HCEC 1CT (cell line): ENCODE data around the gene UHMK1.
"Not testable (repeated sequence)": the region's sequence is repeated elsewhere in the genome, so short reads cannot be mapped to it uniquely, and the experiment has no call there.

ENCODE experiments used
- DNase-seq: peaks from one replicate; pipeline ENCODE4 v3.0.0-alpha.2; 2017

The UHMK1 gene, protein sequence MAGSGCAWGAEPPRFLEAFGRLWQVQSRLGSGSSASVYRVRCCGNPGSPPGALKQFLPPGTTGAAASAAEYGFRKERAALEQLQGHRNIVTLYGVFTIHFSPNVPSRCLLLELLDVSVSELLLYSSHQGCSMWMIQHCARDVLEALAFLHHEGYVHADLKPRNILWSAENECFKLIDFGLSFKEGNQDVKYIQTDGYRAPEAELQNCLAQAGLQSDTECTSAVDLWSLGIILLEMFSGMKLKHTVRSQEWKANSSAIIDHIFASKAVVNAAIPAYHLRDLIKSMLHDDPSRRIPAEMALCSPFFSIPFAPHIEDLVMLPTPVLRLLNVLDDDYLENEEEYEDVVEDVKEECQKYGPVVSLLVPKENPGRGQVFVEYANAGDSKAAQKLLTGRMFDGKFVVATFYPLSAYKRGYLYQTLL

DNA sequence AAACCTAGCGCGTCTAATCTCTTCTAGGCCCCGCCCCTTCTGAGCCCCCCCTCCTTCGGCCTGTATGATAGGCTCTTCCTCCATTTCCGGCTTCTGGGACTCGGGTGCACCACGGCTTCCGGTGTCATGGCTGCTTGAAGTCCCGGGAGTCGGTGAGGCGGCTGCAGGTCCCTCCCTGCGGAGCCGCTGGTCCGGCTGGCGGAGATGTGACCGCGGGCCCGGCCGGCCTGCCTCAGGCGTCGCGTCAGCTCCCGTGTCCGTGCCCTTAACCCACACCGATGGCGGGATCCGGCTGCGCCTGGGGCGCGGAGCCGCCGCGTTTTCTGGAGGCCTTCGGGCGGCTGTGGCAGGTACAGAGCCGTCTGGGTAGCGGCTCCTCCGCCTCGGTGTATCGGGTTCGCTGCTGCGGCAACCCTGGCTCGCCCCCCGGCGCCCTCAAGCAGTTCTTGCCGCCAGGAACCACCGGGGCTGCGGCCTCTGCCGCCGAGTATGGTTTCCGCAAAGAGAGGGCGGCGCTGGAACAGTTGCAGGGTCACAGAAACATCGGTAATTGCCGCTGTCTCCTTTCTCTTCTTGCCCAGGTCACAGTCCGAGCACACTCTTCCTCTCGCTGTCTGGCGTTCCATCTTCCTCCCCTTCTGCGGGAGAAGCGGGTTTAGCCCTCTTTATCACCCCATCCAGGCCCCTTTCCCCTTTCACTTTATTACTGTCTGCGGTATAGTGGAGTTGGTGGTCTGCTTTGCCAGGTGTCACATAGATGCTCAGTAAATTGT is at the start of gene UHMK1:
Gene UHMK1, plus strand, starts transcription at position 96 of the 773 bp plus-strand sequence. Its CDS starts 183 bp downstream, at position 279.
- DNase-seq, result peak; percentile 89

DNA sequence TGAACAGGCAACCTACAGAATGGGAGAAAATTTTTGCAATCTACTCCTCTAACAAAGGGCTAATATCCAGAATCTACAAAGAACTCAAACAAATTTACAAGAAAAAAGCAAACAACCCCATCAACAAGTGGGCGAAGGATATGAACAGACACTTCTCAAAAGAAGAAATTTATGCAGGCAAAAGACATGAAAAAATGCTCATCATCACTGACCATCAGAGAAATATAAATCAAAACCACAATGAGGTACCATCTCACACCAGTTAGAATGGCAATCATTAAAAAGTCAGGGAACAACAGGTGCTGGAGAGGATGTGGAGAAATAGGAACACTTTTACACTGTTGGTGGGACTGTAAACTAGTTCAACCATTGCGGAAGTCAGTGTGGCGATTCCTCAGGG is 43.3 kb upstream of the UHMK1 start:
- not testable (repeated sequence) for DNase-seq

- no peak for DNase-seq
Measured at GRCh38 chr1:162456323-162456722, 41.3 kb upstream of the UHMK1 start.

DNA sequence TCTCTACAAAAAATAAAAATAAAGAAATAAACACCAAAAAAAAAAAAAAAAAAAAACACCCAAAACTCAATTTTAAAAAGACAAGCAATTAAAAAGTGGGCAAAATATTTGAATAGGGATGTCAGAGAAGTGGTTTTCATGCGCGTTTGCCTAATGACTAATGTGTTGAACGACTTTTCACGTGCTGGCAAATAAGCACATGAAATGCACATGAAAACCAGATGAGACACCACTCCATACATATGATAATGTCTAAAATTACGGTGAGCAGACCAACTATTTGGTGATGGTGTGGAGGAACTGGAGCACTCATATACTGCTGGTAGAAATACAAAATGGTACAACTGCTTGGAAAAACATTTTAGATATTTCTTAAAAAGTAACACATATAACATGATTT is 39.4 kb upstream of the UHMK1 start:
- peak; percentile 22 for DNase-seq

- not testable (repeated sequence) for DNase-seq
Measured at GRCh38 chr1:162462425-162462824, 35.2 kb upstream of the UHMK1 start.

GRCh38 chr1:162463021-162463420 is 34.6 kb upstream of the UHMK1 start:
- DNase-seq, result no peak

DNA sequence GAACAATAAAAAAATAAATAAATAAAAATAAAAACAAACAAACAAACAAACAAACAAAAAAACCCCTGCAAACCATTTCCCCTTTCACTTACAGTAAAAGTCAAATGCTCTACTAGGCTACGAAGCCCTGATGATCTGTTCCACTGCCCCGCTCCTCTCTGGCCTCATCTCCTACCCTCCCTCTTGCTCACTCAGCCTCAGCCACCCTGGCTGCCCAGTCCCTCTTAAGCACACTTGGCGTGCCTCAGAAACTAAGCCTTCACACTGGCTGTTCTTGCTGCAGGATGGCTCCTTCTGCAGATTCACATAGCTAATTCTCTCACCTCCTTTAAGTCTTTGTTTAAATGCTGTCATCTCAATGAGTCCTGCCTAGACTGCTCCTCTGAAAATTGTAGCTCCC is 30.8 kb upstream of the UHMK1 start:
- no peak for DNase-seq

GRCh38 chr1:162470216-162470615 is 27.4 kb upstream of the UHMK1 start:
- no peak for DNase-seq

DNA sequence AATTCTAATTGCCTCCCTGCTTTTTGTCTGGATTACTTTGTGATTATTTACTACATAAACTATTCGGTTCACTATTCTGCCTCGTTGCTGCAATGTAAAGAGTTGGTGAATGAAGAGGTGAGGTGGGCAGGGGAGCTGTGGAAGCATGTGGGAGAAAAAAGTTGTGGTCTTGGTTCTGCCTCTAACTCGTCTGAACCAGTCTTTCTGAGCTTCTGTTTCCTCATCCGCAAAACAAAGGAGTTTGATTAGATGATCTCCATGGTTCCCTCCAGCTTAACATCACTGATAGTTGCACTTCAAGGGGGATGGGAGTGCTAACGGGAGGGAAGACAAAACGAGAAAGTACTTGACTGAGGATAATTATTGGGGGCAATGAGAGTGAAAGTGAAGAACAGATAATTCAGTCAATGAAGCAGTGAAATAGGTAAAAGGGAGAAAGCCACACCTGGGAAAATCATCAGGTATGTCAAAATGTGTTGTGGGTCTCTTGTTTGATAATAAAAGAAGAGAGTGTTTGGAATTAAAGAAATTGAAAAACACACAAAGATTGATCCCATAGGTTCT is 26.2 kb upstream of the UHMK1 start:
- DNase-seq, result no peak

DNA sequence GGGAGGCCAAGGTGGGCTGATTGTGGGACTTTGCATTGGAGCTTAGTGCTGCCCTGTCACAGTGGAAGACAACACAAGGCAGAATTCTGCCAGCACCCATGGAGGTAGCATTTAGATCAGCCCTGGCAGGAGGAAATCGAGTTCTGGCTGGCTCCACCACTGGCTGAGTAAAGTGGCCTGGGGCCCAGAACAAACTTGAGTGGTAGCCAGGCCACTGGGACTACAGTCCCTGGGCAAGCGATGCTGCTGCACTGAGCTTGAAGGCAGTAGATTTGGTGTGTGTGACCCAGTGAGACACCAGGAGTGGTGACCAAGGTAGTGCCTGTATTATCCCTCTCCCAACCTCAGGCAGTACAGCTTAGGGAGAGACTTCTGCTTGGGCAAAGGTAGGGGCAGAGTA is 22.5 kb upstream of the UHMK1 start:
- no peak for DNase-seq

GRCh38 chr1:162475539-162476185 is 22.0 kb upstream of the UHMK1 start:
- no peak for DNase-seq

- DNase-seq, result no peak
Measured at GRCh38 chr1:162476620-162477019, 21.0 kb upstream of the UHMK1 start.

- peak; percentile 39 for DNase-seq
Measured at GRCh38 chr1:162485236-162485635, 12.4 kb upstream of the UHMK1 start.

GRCh38 chr1:162487241-162487640 is 10.4 kb upstream of the UHMK1 start:
- no peak for DNase-seq

DNA sequence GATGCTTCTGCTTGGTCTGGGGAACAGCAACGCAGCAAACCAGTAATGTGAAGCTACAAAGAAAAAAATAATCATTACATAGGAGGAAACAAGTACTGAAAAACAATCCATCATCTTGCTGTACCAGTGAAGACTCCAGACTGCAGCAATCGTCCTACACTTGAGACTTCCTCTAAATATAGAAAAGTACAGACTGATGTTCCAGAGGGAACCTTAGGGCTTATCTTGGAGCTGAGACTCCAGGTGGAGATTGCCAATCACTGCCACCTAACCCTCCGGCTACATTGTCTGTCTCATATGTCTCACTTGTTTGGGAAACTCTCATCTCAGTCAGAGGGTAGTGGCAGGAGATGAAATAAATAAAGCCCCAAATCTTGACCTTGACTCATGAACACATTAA is 9.4 kb upstream of the UHMK1 start:
- DNase-seq, result no peak

GRCh38 chr1:162495531-162496233 is 1.9 kb upstream of the UHMK1 start:
- DNase-seq, result not testable (repeated sequence)

DNA sequence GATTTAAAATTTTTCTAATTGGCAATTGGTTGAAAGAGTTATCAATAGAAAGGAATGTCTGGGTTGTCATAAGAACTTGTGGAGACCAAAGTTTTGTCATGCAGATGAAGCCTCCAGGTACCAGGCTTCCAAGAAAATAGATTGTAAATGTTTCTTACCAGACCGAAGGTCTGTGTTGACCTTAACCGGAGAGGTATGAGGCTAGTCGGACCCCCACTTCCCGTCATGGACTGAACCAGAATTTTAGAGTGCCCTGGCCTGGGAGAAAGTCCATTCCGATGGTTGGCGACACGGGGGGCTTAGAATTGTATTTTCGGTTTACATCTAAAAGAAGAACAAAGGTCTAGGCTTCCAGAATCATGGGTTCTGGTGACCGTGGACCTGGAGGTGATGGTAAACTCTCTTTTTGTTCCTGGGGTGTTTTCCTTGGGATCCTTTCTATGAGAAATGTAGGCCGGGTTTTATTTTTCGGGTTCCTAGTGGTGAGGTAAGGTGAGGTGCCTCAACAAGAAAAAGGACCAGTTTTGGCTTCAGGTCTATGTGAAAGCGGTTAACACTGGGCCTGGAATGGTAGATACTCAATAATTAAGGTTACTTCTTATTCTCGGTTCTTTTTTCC is 405 bp upstream of the UHMK1 start:
- no peak for DNase-seq

GRCh38 chr1:162498496-162498810 is 835 bp downstream of the UHMK1 start:
- no peak for DNase-seq

GRCh38 chr1:162500805-162501204 is 3.2 kb downstream of the UHMK1 start:
- peak; percentile 6 for DNase-seq

- DNase-seq, result no peak
Measured at GRCh38 chr1:162502077-162502476, 4.5 kb downstream of the UHMK1 start.

DNA sequence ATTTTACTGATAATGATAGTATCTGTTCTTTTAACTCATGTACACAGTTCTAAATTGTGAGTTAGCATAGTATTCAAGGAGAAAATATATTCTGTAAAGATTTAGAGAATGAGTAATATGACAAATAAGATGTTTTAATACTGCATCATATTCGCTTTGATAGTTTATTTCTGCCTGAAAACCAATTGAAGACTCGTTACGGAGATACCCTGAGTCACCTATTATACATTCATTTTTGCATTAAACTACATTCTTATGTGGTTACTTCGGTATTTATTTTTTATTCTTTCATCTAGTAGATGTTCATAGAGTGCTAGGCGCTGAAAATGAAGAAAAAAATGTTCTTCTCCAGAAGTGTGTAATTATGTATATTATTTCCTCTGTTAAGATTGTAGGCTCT is 5.3 kb downstream of the UHMK1 start:
- DNase-seq, result peak; percentile 89

DNA sequence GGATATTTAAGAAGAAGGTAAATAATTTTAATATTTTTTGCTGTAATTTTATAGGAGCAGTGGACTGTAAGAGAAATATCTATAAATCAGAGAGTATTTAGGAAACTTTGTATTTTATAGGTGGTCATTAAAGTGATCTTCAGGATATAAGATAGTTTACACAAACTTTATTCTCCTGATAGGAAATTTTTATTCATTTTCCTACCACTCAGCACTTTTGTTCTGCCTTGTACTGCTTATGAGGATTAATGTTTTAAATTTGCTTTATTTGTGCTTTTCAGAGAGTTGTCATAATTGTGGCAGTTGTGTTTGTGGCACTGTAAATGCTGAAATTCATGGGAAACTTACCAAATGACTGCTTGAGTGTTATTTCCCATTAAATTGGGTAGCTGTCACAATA is 29.7 kb downstream of the UHMK1 start:
- no peak for DNase-seq
